ENCODE measurements around the gene ATL2.
"Not testable (repeated sequence)": the region's sequence is repeated elsewhere in the genome, so short reads cannot be mapped to it uniquely, and the experiment has no call there.

The ATL2 gene

GRCh38 chr2:38394041-38394440 is 17.0 kb upstream of the ATL2 start:
- no peak for DNase-seq (ENCODE audit: low read depth in 1 of 2, low spot score in 1 of 2)

- no peak for DNase-seq (ENCODE audit: low read depth in 1 of 2, low spot score in 1 of 2)
Observed at GRCh38 chr2:38390947-38391346, 13.9 kb upstream of the ATL2 start.

GRCh38 chr2:38387887-38388286 is 10.8 kb upstream of the ATL2 start:
- DNase-seq (ENCODE audit: low read depth in 1 of 2, low spot score in 1 of 2): no peak

- DNase-seq (ENCODE audit: low read depth in 1 of 2, low spot score in 1 of 2): no peak
Observed at GRCh38 chr2:38386821-38387220, 9.7 kb upstream of the ATL2 start.

- DNase-seq (ENCODE audit: low read depth in 1 of 2, low spot score in 1 of 2): no peak
Observed at GRCh38 chr2:38386377-38386776, 9.3 kb upstream of the ATL2 start.

- no peak for DNase-seq (ENCODE audit: low read depth in 1 of 2, low spot score in 1 of 2)
Observed at GRCh38 chr2:38384338-38384737, 7.3 kb upstream of the ATL2 start.

- not testable (repeated sequence) for DNase-seq (ENCODE audit: low read depth in 1 of 2, low spot score in 1 of 2)
Observed at GRCh38 chr2:38383741-38384140, 6.7 kb upstream of the ATL2 start.

- DNase-seq (ENCODE audit: low read depth in 1 of 2, low spot score in 1 of 2): no peak
Observed at GRCh38 chr2:38381381-38382143, 4.5 kb upstream of the ATL2 start.

GRCh38 chr2:38380397-38381130 is 3.5 kb upstream of the ATL2 start:
- DNase-seq (ENCODE audit: low read depth in 1 of 2, low spot score in 1 of 2): no peak

- peak; percentile 43 to 49 for DNase-seq (ENCODE audit: low read depth in 1 of 2, low spot score in 1 of 2)
Observed at GRCh38 chr2:38376346-38377049, 575 bp downstream of the ATL2 start.

- DNase-seq (ENCODE audit: low read depth in 1 of 2, low spot score in 1 of 2): no peak
Observed at GRCh38 chr2:38375696-38376345, 1.3 kb downstream of the ATL2 start.

GRCh38 chr2:38374984-38375383 is 2.1 kb downstream of the ATL2 start:
- DNase-seq (ENCODE audit: low read depth in 1 of 2, low spot score in 1 of 2): no peak

- DNase-seq (ENCODE audit: low read depth in 1 of 2, low spot score in 1 of 2): no peak
Observed at GRCh38 chr2:38371235-38371634, 5.8 kb downstream of the ATL2 start.

- no peak for DNase-seq (ENCODE audit: low read depth in 1 of 2, low spot score in 1 of 2)
Observed at GRCh38 chr2:38370664-38371063, 6.4 kb downstream of the ATL2 start.

GRCh38 chr2:38362232-38362631 is 14.8 kb downstream of the ATL2 start:
- no peak for DNase-seq (ENCODE audit: low read depth in 1 of 2, low spot score in 1 of 2)

GRCh38 chr2:38360177-38360576 is 16.9 kb downstream of the ATL2 start:
- DNase-seq (ENCODE audit: low read depth in 1 of 2, low spot score in 1 of 2): no peak

- DNase-seq (ENCODE audit: low read depth in 1 of 2, low spot score in 1 of 2): no peak
Observed at GRCh38 chr2:38353402-38353801, 23.7 kb downstream of the ATL2 start.

- no peak for DNase-seq (ENCODE audit: low read depth in 1 of 2, low spot score in 1 of 2)
Observed at GRCh38 chr2:38352336-38352735, 24.7 kb downstream of the ATL2 start.

- DNase-seq (ENCODE audit: low read depth in 1 of 2, low spot score in 1 of 2): no peak
Observed at GRCh38 chr2:38345323-38346038, 31.6 kb downstream of the ATL2 start.

GRCh38 chr2:38344813-38345212 is 32.3 kb downstream of the ATL2 start:
- DNase-seq (ENCODE audit: low read depth in 1 of 2, low spot score in 1 of 2): no peak

- DNase-seq (ENCODE audit: low read depth in 1 of 2, low spot score in 1 of 2): no peak
Observed at GRCh38 chr2:38343212-38343611, 33.9 kb downstream of the ATL2 start.
